ENCODE results near the gene S1PR3. TPM values are rescaled to one million over a fixed set of nuclear protein-coding genes. Genes with fewer than 3 reads are reported as not detected.
A peak's percentile ranks its signal among the peaks of the same experiment; 100 is the strongest.

S1PR3 gene
- total RNA-seq, 8 experiments from 2014 or later, result 0.54 to 117 (median 4.2) TPM

DNA sequence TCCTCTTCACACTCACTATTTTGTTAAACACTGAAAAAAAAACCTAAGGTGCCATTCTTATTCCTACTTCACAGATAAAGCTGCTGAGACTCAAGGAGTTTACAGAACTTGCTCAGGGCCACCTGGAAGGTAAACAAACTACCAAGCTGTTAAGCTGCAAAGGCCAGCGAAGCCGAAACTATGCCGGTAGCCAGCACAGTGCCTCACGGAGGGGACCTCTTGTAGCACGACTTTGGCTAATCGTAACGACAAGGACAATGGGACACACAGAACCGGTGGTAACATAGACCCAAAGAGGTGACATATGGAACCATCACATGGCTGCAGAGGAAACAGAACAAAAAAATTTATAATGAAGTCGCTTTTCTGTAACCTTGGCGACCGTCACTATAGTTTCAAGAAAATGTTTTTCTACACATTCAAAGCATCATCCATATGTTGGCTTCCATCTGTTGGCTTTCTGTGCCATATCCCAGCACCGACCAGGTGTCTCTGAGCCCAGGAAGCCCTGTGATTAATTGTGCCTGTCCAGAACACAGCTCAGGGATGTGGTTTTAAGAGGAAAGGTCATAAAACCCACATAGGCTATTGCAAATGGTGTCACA, 60.3 kb downstream of the S1PR3 start:
- Histone ChIP-seq H3K4me3 (no peak overlapping the region), H3K27ac (no peak overlapping the region), H3K4me1 (replicated peaks in 1 of 2) (no peaks in the 10 kb centered on the region)
- in situ Hi-C loops (cut with MboI; ENCODE audit: low pct_unique_long_range_greater_than_20kb in 2 of 9, low sequenced_read_pairs in 9 of 9, unreplicated experiment in 9 of 9), result loop anchor here in 1 of 9 experiments (25.0 kb wide), 1 partner anchor 236 kb away; no protein-coding TSS in a partner anchor
- ATAC-seq (replicated peaks in 6 of 8), result no peak
- 80 to 100% (median 91%) methylated on average over 1 to 12 of the region's 12 CpGs; no CpG with 5 or more reads in 2 of the 10 experiments for WGBS, 10 experiments

DNA sequence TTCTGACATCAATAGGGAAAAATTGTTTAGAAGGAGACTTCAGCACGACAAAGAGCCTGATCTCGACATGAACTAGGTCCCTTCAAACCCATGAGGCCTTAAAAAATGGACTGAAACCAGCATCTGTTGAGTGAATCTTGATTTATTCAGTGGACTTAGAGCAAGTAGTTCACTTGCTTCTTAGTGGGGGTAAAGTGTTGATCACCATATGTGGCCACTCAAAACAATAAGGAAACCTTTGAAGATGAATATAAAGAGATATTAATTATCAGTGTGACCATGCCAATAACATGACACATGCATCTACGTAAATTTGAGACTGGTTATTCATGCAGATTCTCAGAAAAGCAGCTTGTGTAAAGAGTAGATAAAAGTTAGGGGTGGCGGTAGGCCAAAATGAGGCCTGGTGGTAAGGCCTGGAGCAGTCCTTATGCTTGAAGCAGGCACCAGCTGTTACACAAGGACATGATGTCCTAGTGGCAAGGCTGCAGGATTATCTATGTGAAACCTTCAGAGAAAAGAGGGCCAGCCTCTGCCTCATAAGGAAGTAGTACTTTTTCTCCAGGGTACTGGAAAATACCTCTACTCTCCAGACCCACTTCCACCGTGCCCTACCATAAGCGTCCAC, 61.3 kb downstream of the S1PR3 start:
- in situ Hi-C loops (cut with MboI; ENCODE audit: low pct_unique_long_range_greater_than_20kb in 2 of 9, low sequenced_read_pairs in 9 of 9, unreplicated experiment in 9 of 9), result loop anchor here in 1 of 9 experiments (25.0 kb wide), 1 partner anchor 235 kb away; no protein-coding TSS in a partner anchor
- Histone ChIP-seq H3K27ac (no peak overlapping the region), H3K4me1 (replicated peaks in 1 of 2) (no peaks in the 10 kb centered on the region), H3K4me3 (no peak overlapping the region)
- ATAC-seq (replicated peaks in 6 of 8), result peak in 1 of 8 experiments; percentile 32
- WGBS, 10 experiments, result 46 to 100% (median 95%) methylated on average over 1 to 6 of the region's 6 CpGs

DNA sequence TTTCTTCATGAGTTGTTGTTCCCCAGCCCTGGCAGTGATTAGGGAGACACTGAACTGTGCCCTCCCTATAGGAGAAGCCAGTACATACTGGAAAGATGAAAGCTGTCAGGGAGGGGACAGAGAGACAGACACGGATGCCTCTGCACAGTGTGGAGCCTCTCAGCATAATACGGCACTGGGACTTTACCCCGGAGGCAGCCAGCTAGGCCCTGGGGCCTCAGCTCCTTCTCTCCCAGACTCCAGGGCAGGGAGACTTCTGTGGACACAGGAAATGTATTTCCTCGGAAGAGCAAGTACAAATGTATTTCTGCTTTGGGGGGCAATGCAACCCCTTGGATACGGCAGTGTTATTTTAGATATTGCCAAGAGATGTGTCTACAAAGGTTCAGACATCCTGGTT, 62.0 kb downstream of the S1PR3 start:
- H3K27ac ChIP-seq, result no peak overlapping the region
- H3K4me1 ChIP-seq (replicated peaks in 1 of 2), result no peaks in the 10 kb centered on the region
- H3K4me3 ChIP-seq, result no peak overlapping the region
- in situ Hi-C loops (cut with MboI; ENCODE audit: low pct_unique_long_range_greater_than_20kb in 2 of 9, low sequenced_read_pairs in 9 of 9, unreplicated experiment in 9 of 9), result loop anchor here in 1 of 9 experiments (25.0 kb wide), 1 partner anchor 234 kb away; no protein-coding TSS in a partner anchor
- WGBS, 10 experiments, result 81 to 100% (median 97%) methylated on average over 1 to 3 of the region's 5 CpGs; no CpG with 5 or more reads in 4 of the 10 experiments
- ATAC-seq (replicated peaks in 6 of 8), result no peak

Other genes starting within 250 kb of the S1PR3 start
- 10 to 100 TPM in 5 of 8 experiments, 1 to 10 TPM in 3; 4.6 to 40.7 (median 10.7) TPM for gene SHC3, start 187.3 kb downstream of the S1PR3 start, total RNA-seq

Data from motor neuron (in vitro differentiated cells).